Measurements from ENCODE around the gene MARCHF10. TPM values are rescaled to one million over a fixed set of nuclear protein-coding genes. Genes with fewer than 3 reads are reported as not detected.
A peak's percentile ranks its signal among the peaks of the same experiment; 100 is the strongest.
"Not testable (repeated sequence)": the region's sequence is repeated elsewhere in the genome, so short reads cannot be mapped to it uniquely, and the experiment has no call there.

The MARCHF10 gene
- polyA plus RNA-seq, 1 donor: 0.15 TPM

DNA sequence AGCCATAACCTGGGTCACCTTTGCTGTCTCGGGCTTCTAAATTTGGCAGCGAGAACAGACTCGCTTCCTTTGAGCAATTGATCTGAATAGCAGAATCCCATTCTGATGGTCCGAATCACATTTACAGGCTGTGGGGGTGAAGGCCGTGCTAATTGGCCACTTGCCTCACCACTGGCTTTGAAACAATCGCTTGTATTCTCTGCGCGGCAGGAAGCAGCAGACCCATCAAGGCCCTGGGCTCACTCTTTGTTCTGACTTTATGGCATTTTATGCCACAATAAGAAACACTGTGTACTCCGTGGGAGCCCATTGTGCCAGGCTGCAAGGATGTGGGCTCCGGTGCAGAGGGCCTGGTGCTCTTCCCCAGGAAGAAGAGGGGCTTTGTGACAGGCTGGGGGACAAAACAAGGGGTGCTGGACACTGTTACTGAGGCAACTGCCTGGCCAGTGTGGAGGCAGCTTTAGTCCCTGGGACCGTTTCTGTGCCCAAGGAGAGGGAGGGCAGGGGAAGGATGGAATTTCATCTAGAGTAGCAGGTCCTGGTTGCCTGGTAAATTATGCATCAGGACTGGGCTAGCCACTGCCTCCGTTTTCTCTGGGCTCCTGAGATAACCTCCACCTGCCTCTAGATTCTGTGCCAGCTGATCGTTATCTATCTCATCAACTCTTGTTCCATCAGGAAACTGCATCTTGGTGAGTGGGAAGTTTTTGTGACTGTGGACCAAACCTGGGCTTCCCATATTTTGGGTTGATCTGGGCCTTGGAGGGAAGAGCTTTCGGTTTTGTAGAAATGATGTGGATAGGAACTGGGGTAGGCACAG lies 102.1 kb downstream of the MARCHF10 start:
- Histone ChIP-seq H3K27me3 (ENCODE audit: control insufficient read depth, insufficient read depth, low read length) (peaks cover 43% of the 10 kb centered on the region), H3K4me1 (ENCODE audit: control insufficient read depth, insufficient read depth, low read length) (peaks cover 4% of the 10 kb centered on the region), H3K9me3 (ENCODE audit: control insufficient read depth, low read depth, low read length) (no peaks in the 10 kb centered on the region), H3K36me3 (ENCODE audit: control insufficient read depth, insufficient read depth, low read length) (no peaks in the 10 kb centered on the region), H3K27ac (ENCODE audit: low read length) (peak overlapping the region; percentile 36), H3K4me3 (ENCODE audit: low read length) (no peak overlapping the region)
- DNase-seq: peak in 1 of 2 donors; percentile 39
- no CpG with 5 or more reads among the region's 14 CpGs for WGBS (ENCODE audit: insufficient coverage, low lambda C conversion rate)

DNA sequence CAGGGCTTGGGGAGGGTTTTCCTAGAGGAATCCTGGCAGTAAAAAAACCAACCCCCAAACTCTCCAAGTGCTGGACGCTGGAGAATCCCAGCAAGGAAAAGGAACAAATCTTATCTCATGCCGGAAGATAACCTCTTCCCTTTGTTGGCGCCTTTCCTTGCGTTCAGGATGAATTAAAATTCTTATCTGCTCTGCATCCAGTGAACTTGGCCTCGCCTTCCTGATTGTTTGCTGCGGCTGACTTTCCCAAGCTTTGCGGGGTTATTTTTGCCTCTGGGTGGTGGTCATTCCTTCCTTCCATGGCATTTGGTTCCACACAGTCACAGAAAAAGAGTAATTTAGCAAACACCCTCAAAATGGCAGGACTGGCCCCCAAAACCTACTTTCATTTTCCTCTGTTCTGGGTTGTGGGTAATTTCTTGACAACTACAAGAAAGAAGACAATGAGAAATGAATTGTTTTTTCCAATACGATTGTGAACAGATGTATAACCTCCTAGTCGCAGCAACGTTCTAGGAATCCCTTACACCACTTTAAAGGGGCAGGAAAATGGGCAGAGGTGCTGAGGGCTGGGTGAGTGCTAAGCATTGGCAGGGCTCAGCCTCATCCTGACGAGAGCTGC lies 102.8 kb downstream of the MARCHF10 start:
- peak in 1 of 2 donors; percentile 17 for DNase-seq
- peaks cover 43% of the 10 kb centered on the region for H3K27me3 ChIP-seq (ENCODE audit: control insufficient read depth, insufficient read depth, low read length)
- no peaks in the 10 kb centered on the region for H3K9me3 ChIP-seq (ENCODE audit: control insufficient read depth, low read depth, low read length)
- peaks cover 4% of the 10 kb centered on the region for H3K4me1 ChIP-seq (ENCODE audit: control insufficient read depth, insufficient read depth, low read length)
- no peaks in the 10 kb centered on the region for H3K36me3 ChIP-seq (ENCODE audit: control insufficient read depth, insufficient read depth, low read length)
- H3K27ac ChIP-seq (ENCODE audit: low read length): peak overlapping the region; percentile 36
- peak overlapping the region; percentile 52 for H3K4me3 ChIP-seq (ENCODE audit: low read length)
- no CpG with 5 or more reads among the region's 11 CpGs for WGBS (ENCODE audit: insufficient coverage, low lambda C conversion rate)

DNA sequence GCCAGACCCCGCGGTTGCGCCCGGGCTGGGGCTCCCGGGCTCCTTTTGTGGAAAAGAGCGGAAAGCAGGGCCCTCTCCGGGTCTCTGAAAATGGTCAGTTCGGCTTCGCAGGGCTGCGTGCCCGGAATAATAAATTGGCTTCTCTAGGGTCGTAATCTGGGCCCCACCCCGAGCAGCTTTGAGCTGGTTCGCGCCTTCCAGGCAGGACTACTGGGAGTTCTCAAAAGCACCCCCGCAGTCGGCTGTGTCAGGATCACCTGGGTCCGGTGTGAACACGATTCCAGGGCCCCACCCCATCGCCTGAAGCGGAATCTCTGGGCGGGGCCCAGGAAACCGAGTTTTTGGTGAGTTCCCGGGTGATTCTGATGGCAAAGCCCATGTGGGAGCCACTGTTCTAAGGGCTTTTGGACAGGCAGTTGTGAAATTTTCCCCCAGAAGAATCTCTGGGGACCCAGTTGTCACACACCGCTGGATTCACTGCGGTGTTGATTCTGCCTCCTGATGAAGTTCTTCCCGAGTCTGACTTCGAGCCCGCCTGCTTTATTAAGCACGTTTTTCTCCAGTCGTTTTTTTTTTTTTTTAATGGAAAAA lies 103.6 kb downstream of the MARCHF10 start:
- H3K36me3 ChIP-seq (ENCODE audit: control insufficient read depth, insufficient read depth, low read length): no peaks in the 10 kb centered on the region
- H3K9me3 ChIP-seq (ENCODE audit: control insufficient read depth, low read depth, low read length): no peaks in the 10 kb centered on the region
- 0% methylated on average over 1 of the region's 31 CpGs for WGBS (ENCODE audit: insufficient coverage, low lambda C conversion rate)
- H3K4me1 ChIP-seq (ENCODE audit: control insufficient read depth, insufficient read depth, low read length): peaks cover 4% of the 10 kb centered on the region
- peak in 1 of 2 donors; percentile 44 for DNase-seq
- peak overlapping the region; percentile 52 for H3K4me3 ChIP-seq (ENCODE audit: low read length)
- H3K27ac ChIP-seq (ENCODE audit: low read length): peak overlapping the region; percentile 4
- H3K27me3 ChIP-seq (ENCODE audit: control insufficient read depth, insufficient read depth, low read length): peaks cover 43% of the 10 kb centered on the region

- H3K27ac ChIP-seq (ENCODE audit: low read length): no peak overlapping the region
- peaks cover 43% of the 10 kb centered on the region for H3K27me3 ChIP-seq (ENCODE audit: control insufficient read depth, insufficient read depth, low read length)
- no CpG with 5 or more reads among the region's 80 CpGs for WGBS (ENCODE audit: insufficient coverage, low lambda C conversion rate)
- peak overlapping the region; percentile 52 for H3K4me3 ChIP-seq (ENCODE audit: low read length)
- peak; percentile 35 to 64 for DNase-seq
- no peaks in the 10 kb centered on the region for H3K36me3 ChIP-seq (ENCODE audit: control insufficient read depth, insufficient read depth, low read length)
- peaks cover 4% of the 10 kb centered on the region for H3K4me1 ChIP-seq (ENCODE audit: control insufficient read depth, insufficient read depth, low read length)
- no peaks in the 10 kb centered on the region for H3K9me3 ChIP-seq (ENCODE audit: control insufficient read depth, low read depth, low read length)
Observed at GRCh38 chr17:62703776-62704380, 104.2 kb downstream of the MARCHF10 start.

DNA sequence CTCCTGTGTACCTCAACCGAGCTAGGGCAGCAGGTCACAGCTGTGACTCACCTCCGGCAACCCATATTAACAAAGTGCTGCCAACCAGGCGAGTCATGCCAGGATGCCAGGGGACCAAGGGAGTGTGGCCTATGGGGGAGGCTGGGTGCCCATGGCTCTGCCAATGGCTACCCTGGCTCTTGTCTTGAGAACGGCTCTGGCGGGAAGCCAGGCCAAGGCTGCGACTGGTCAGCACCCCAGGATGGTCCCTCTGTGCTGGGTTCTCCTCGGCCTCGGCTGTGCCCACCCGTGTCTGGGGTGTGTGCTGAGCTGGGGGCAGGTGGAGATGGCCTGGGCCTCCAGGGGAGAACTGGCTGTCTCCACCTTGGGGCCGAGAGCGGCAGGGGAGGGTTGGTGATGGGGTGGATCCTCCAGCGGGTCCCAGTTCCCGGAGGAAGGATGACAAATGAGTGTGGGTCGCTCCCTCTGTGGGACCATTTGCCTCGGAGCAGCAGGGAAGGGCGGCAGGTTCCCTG lies 104.8 kb downstream of the MARCHF10 start:
- no peaks in the 10 kb centered on the region for H3K36me3 ChIP-seq (ENCODE audit: control insufficient read depth, insufficient read depth, low read length)
- no peak overlapping the region for H3K4me3 ChIP-seq (ENCODE audit: low read length)
- no CpG with 5 or more reads among the region's 16 CpGs for WGBS (ENCODE audit: insufficient coverage, low lambda C conversion rate)
- H3K27me3 ChIP-seq (ENCODE audit: control insufficient read depth, insufficient read depth, low read length): peaks cover 43% of the 10 kb centered on the region
- peaks cover 4% of the 10 kb centered on the region for H3K4me1 ChIP-seq (ENCODE audit: control insufficient read depth, insufficient read depth, low read length)
- H3K9me3 ChIP-seq (ENCODE audit: control insufficient read depth, low read depth, low read length): no peaks in the 10 kb centered on the region
- H3K27ac ChIP-seq (ENCODE audit: low read length): no peak overlapping the region
- no peak for DNase-seq

DNA sequence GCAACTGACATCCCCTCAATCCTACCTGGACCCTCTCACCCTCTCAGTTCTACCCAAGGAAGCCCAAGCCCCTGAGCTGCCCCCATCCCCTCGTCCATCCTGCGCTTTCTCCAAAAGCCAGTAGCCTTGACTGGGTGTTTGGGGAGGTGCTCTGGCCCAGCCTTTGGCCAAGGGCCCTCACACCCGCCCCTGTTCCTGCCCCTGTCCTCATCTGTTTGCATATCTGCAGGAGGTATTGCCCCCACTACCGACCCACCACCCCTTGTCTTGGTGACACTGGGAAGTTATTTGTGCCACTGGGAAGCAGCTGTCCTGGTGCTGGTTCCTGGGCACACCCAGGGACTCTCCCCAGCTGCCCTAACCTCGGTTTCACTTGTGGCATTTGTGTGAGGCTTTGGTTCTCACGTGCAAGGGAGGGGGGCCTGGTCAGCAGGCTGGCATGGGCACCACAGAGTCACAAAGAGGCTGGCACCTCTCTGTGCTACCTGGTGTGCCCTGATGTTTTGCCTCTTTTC lies 105.3 kb downstream of the MARCHF10 start:
- H3K4me1 ChIP-seq (ENCODE audit: control insufficient read depth, insufficient read depth, low read length): peaks cover 4% of the 10 kb centered on the region
- H3K27ac ChIP-seq (ENCODE audit: low read length): no peak overlapping the region
- no peaks in the 10 kb centered on the region for H3K9me3 ChIP-seq (ENCODE audit: control insufficient read depth, low read depth, low read length)
- no peak overlapping the region for H3K4me3 ChIP-seq (ENCODE audit: low read length)
- H3K36me3 ChIP-seq (ENCODE audit: control insufficient read depth, insufficient read depth, low read length): no peaks in the 10 kb centered on the region
- no CpG with 5 or more reads among the region's 6 CpGs for WGBS (ENCODE audit: insufficient coverage, low lambda C conversion rate)
- no peak for DNase-seq
- peaks cover 44% of the 10 kb centered on the region for H3K27me3 ChIP-seq (ENCODE audit: control insufficient read depth, insufficient read depth, low read length)

GRCh38 chr17:62701706-62702085 lies 106.4 kb downstream of the MARCHF10 start:
- Histone ChIP-seq H3K36me3 (ENCODE audit: control insufficient read depth, insufficient read depth, low read length) (no peaks in the 10 kb centered on the region), H3K27me3 (ENCODE audit: control insufficient read depth, insufficient read depth, low read length) (peaks cover 44% of the 10 kb centered on the region), H3K4me1 (ENCODE audit: control insufficient read depth, insufficient read depth, low read length) (peaks cover 4% of the 10 kb centered on the region), H3K27ac (ENCODE audit: low read length) (no peak overlapping the region), H3K4me3 (ENCODE audit: low read length) (no peak overlapping the region), H3K9me3 (ENCODE audit: control insufficient read depth, low read depth, low read length) (no peaks in the 10 kb centered on the region)
- no CpG with 5 or more reads among the region's 8 CpGs for WGBS (ENCODE audit: insufficient coverage, low lambda C conversion rate)
- no peak for DNase-seq

GRCh38 chr17:62700964-62701705 lies 107.0 kb downstream of the MARCHF10 start:
- Histone ChIP-seq H3K36me3 (ENCODE audit: control insufficient read depth, insufficient read depth, low read length) (no peaks in the 10 kb centered on the region), H3K4me3 (ENCODE audit: low read length) (no peak overlapping the region), H3K27ac (ENCODE audit: low read length) (no peak overlapping the region), H3K27me3 (ENCODE audit: control insufficient read depth, insufficient read depth, low read length) (peaks cover 40% of the 10 kb centered on the region), H3K4me1 (ENCODE audit: control insufficient read depth, insufficient read depth, low read length) (peaks cover 4% of the 10 kb centered on the region), H3K9me3 (ENCODE audit: control insufficient read depth, low read depth, low read length) (no peaks in the 10 kb centered on the region)
- no CpG with 5 or more reads among the region's 12 CpGs for WGBS (ENCODE audit: insufficient coverage, low lambda C conversion rate)
- no peak for DNase-seq

GRCh38 chr17:62698459-62698858 lies 109.7 kb downstream of the MARCHF10 start:
- H3K27ac ChIP-seq (ENCODE audit: low read length); H3K4me1 ChIP-seq (ENCODE audit: control insufficient read depth, insufficient read depth, low read length); DNase-seq; H3K4me3 ChIP-seq (ENCODE audit: low read length); H3K36me3 ChIP-seq (ENCODE audit: control insufficient read depth, insufficient read depth, low read length); H3K9me3 ChIP-seq (ENCODE audit: control insufficient read depth, low read depth, low read length): not testable (repeated sequence)
- no CpG with 5 or more reads among the region's 11 CpGs for WGBS (ENCODE audit: insufficient coverage, low lambda C conversion rate)
- H3K27me3 ChIP-seq (ENCODE audit: control insufficient read depth, insufficient read depth, low read length): peaks cover 18% of the 10 kb centered on the region

Measured in large intestine (tissue), 3 donors.